Astrocyte of the spinal cord (primary cell): ENCODE results near the gene CCL13.

Experiments used
- DNase-seq: peaks from one replicate; pipeline ENCODE4 v3.0.0; 2011; ENCODE audit warnings: low read depth, low spot score
- H3K4me3 ChIP-seq: 2 replicates; pipeline ENCODE4 v1.5.1; 2011; ENCODE audit warnings: low read depth, mild to moderate bottlenecking, low read length, moderate library complexity
- in situ Hi-C: cut with HindIII; loops from 2 replicates; pipeline ENCODE4 v1.10.0; 2017; ENCODE audit warnings: low sequenced_read_pairs
- TF ChIP-seq, protein P1 (sequence below): IDR thresholded peaks from 2 replicates; pipeline ENCODE4 v1.5.1; 2012; ENCODE audit warnings: low read depth, mild to moderate bottlenecking, low read length, inconsistent platforms

Gene CCL13

GRCh38 chr17:34386343-34386696 is 30.0 kb downstream of the CCL13 start:
- no peak for DNase-seq
- TF ChIP-seq, protein P1, sequence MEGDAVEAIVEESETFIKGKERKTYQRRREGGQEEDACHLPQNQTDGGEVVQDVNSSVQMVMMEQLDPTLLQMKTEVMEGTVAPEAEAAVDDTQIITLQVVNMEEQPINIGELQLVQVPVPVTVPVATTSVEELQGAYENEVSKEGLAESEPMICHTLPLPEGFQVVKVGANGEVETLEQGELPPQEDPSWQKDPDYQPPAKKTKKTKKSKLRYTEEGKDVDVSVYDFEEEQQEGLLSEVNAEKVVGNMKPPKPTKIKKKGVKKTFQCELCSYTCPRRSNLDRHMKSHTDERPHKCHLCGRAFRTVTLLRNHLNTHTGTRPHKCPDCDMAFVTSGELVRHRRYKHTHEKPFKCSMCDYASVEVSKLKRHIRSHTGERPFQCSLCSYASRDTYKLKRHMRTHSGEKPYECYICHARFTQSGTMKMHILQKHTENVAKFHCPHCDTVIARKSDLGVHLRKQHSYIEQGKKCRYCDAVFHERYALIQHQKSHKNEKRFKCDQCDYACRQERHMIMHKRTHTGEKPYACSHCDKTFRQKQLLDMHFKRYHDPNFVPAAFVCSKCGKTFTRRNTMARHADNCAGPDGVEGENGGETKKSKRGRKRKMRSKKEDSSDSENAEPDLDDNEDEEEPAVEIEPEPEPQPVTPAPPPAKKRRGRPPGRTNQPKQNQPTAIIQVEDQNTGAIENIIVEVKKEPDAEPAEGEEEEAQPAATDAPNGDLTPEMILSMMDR = no peak
- no peak overlapping the region for H3K4me3 ChIP-seq
- in situ Hi-C loops = no loop called here

- in situ Hi-C loops = no loop called here
- no peak overlapping the region for H3K4me3 ChIP-seq
- no peak for DNase-seq
- TF ChIP-seq, protein P1 = no peak
These were observed 30.6 kb downstream of the CCL13 start for GRCh38 chr17:34386697-34387550.

GRCh38 chr17:34387566-34387965 is 31.3 kb downstream of the CCL13 start:
- H3K4me3 ChIP-seq = no peak overlapping the region
- TF ChIP-seq, protein P1 = no peak
- DNase-seq = no peak
- in situ Hi-C loops = no loop called here

DNA sequence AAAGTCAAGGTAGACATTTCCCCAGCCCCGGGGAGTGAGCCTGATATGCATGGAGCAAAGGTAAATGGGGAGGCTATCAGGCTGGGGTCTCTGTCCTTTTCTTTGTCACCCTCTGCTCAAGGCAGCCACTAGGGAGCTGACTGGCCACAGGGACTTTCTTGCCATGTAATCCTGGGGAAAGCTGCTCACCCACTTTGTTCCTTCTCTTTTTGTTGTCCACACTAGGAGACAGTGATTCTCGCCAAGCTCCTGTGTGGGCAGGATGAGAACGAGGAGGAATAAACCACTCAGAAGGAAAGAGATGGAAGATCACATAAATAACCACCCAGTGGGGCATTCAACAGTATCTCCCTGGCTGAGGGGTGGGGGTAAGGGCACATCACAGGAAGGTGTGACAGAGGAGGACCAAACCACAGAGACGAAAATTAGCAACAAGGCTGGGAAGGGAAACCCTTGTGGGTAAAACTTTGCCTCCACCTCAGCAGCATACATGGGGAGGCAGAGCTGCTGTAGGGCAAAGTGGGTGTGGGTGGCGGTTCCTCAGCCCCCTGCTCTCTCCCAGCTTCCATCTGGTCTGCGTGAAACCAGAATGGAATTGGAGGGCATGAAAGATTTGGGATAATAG is 33.0 kb downstream of the CCL13 start:
- TF ChIP-seq, protein P1 = no peak
- no peak for DNase-seq
- in situ Hi-C loops = no loop called here
- H3K4me3 ChIP-seq = no peak overlapping the region

DNA sequence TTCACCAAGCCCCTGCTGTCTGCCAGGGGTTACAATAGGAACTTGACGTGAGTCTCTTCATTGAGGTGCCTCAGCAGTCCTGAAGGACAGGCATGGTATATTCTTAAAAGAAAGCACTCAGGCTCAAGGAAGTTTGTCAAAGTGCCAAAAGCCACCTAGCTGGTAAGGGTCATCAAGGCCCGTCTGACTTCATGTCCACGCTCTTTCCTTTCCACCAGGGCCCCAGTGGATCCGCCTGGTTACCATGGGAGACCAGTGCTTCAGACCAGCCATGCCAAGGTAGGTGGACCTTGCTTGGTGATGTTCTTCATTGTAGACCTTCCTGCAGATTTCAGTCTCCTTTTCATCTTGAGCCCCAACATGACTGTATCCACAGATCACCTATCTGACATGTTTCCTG is 34.4 kb downstream of the CCL13 start:
- TF ChIP-seq, protein P1 = no peak
- in situ Hi-C loops = no loop called here

DNA sequence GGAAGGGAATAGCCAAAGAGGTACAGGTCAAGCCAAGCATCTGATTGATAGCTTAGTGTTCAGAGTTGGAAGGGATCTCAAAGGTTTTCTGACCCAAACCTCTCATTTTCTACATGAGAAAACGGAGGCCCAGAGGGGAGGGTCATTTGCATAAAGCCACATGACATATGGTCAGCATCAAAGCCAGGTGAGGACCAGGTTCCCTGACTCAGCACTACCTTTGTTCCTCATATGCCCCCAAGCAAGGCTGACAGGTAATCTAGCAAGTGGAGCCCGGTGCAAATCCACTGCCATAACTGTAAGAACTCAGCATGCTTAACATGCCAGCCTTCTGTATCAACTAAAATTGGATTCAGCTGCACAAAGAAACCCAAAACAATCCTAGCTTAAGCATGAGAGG is 35.0 kb downstream of the CCL13 start:
- TF ChIP-seq, protein P1 = no peak
- in situ Hi-C loops = no loop called here
- no peak for DNase-seq
- no peak overlapping the region for H3K4me3 ChIP-seq

More for the DNA sequence above, 34.4 kb downstream of the CCL13 start:
- H3K4me3 ChIP-seq = no peak overlapping the region
- no peak for DNase-seq
